HG03354 (cell line): ENCODE measurements around the gene TBX10.
"Not testable (repeated sequence)": the region's sequence is repeated elsewhere in the genome, so short reads cannot be mapped to it uniquely, and the experiment has no call there.

Experiments used
- ATAC-seq: cut with Tn5 transposase; IDR thresholded peaks from one replicate; pipeline ENCODE4 v1.9.1; 2021; ENCODE audit warnings: mild to moderate bottlenecking; ENCODE audit not compliant: unreplicated experiment, poor library complexity, severe bottlenecking

TBX10 gene

GRCh38 chr11:67639438-67639859, at the start of gene TBX10:
TBX10 (minus strand) TSS chr11:67639763; CDS start chr11:67639472, 291 bp downstream.
- no peak for ATAC-seq

- ATAC-seq = no peak
Observed at GRCh38 chr11:67689178-67689577, 49.6 kb upstream of the TBX10 start.

- no peak for ATAC-seq
Observed at GRCh38 chr11:67687986-67688385, 48.4 kb upstream of the TBX10 start.

- not testable (repeated sequence) for ATAC-seq
Observed at GRCh38 chr11:67685641-67686332, 46.2 kb upstream of the TBX10 start.

GRCh38 chr11:67682126-67683034, 42.8 kb upstream of the TBX10 start:
- ATAC-seq = not testable (repeated sequence)

GRCh38 chr11:67680696-67681470, 41.3 kb upstream of the TBX10 start:
- no peak for ATAC-seq

- ATAC-seq = no peak
Observed at GRCh38 chr11:67675058-67675747, 35.6 kb upstream of the TBX10 start.

- ATAC-seq = no peak
Observed at GRCh38 chr11:67674442-67674871, 34.9 kb upstream of the TBX10 start, which contains the start of gene ALDH3B2. ALDH3B2 (minus strand) TSS chr11:67674623; CDS start chr11:67666935, 7,688 bp downstream.

- ATAC-seq = no peak
Observed at GRCh38 chr11:67673902-67674301, 34.3 kb upstream of the TBX10 start.

GRCh38 chr11:67673358-67673757, 33.8 kb upstream of the TBX10 start:
- ATAC-seq = no peak

GRCh38 chr11:67671211-67671520, 31.6 kb upstream of the TBX10 start:
- ATAC-seq = no peak

GRCh38 chr11:67670316-67671210, 31.0 kb upstream of the TBX10 start:
- ATAC-seq = no peak

- ATAC-seq = no peak
Observed at GRCh38 chr11:67668192-67668551, 28.6 kb upstream of the TBX10 start.

GRCh38 chr11:67667490-67668191, 28.1 kb upstream of the TBX10 start:
- no peak for ATAC-seq

- no peak for ATAC-seq
Observed at GRCh38 chr11:67666676-67667489, 27.3 kb upstream of the TBX10 start.

GRCh38 chr11:67666303-67666645, 26.7 kb upstream of the TBX10 start:
- no peak for ATAC-seq

GRCh38 chr11:67665541-67666302, 26.2 kb upstream of the TBX10 start:
- ATAC-seq = no peak
